PC-3 (cell line): ENCODE data around the gene CDKN3.

Experiments used
- EZH2phosphoT487 ChIP-seq: fragments of 300-600 bp; sonication (generic); IDR thresholded peaks from 2 replicates; pipeline ENCODE4 v1.6.1; 2018; ENCODE audit warnings: mild to moderate bottlenecking, antibody characterized with exemption, low read length, borderline replicate concordance
- TF ChIP-seq, protein P1 (sequence below): fragments of 300-600 bp; sonication (generic); conservative IDR thresholded peaks from 2 replicates; pipeline ENCODE4 v1.5.1; 2017; ENCODE audit warnings: antibody characterized with exemption, low read depth, mild to moderate bottlenecking, low read length

DNA sequence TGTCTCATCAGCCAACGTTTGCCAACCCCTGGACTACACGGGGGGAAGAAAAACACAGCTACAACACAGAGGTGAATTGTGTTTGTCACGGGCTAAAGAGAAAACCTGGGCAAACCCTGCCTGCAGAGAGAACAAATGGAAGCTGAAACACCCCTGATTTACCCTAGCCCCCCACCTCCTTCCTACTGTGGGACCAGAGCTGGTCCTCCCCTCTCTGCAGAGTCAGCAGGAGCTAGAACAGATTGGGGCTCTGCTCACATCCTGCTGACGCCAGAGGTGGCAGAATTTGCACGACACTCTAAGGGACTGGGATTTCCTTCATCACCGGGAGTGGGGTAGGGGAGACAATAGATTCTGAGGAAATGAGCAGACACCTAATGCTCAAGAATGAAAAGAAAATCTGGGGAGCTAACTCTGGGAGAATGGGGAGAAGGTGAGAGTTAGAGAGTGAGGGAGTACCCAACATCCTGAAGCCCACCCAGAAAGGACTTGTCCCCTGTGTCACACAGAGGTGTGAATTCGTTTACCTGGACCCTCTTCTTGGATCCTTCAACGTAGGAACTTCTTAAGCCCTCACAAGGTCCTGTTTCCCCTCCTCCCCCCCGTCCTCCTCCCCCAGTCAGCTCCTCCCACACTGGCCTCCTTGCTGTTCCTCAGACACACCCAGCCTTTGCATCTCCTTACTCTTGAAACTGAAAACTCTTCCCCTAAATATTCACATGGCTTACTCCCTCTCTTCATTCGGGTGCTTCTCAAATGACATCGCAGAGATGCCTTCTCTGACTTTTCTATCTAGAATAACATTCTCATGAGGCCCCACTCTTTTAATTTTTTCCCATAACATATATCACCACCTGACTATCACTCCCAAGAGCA lies 26.2 kb upstream of the CDKN3 start:
- TF ChIP-seq, protein P1, sequence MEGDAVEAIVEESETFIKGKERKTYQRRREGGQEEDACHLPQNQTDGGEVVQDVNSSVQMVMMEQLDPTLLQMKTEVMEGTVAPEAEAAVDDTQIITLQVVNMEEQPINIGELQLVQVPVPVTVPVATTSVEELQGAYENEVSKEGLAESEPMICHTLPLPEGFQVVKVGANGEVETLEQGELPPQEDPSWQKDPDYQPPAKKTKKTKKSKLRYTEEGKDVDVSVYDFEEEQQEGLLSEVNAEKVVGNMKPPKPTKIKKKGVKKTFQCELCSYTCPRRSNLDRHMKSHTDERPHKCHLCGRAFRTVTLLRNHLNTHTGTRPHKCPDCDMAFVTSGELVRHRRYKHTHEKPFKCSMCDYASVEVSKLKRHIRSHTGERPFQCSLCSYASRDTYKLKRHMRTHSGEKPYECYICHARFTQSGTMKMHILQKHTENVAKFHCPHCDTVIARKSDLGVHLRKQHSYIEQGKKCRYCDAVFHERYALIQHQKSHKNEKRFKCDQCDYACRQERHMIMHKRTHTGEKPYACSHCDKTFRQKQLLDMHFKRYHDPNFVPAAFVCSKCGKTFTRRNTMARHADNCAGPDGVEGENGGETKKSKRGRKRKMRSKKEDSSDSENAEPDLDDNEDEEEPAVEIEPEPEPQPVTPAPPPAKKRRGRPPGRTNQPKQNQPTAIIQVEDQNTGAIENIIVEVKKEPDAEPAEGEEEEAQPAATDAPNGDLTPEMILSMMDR: no peak
- TF ChIP-seq EZH2phosphoT487: no peak
